Omental fat pad (tissue), 4 donors: ENCODE results near the gene SUPT3H. TPM values are rescaled to one million over a fixed set of nuclear protein-coding genes. Genes with fewer than 3 reads are reported as not detected.

Experiments
- ATAC-seq: fragments of 150-250 bp; one replicate; pipeline ENCODE4 v1.9.1; 2016; ENCODE audit warnings: mild to moderate bottlenecking, moderate library complexity; ENCODE audit not compliant: low FRiP score
- DNase-seq: peaks from one replicate; pipeline ENCODE4 v3.0.0-alpha.2; 2019; ENCODE audit warnings: low spot score
- CTCF ChIP-seq, 3 donors: fragments of 450-650 bp; IDR thresholded peaks; one replicate each; pipeline ENCODE4 v1.5.1; 2016 to 2017; ENCODE audit warnings: antibody characterized with exemption in 3 of 3, mild to moderate bottlenecking in 3 of 3, moderate library complexity in 2 of 3
- total RNA-seq, 4 donors: library from RNA; depleted of rRNA; stranded (reverse); fragments of >200 nt; gene quantifications; one replicate each; pipeline ENCODE4 v1.1.0, GENCODE V29; 2016

Gene SUPT3H
- 1 to 10 TPM; 2.2 to 8.4 (median 5.2) TPM for total RNA-seq

GRCh38 chr6:45377554-45378333 lies at the start of gene SUPT3H:
SUPT3H (minus strand) TSS chr6:45377934.
- TF ChIP-seq CTCF (IDR thresholded peaks at IDR 0.05): no peak
- peak; percentile 97 for ATAC-seq

DNA sequence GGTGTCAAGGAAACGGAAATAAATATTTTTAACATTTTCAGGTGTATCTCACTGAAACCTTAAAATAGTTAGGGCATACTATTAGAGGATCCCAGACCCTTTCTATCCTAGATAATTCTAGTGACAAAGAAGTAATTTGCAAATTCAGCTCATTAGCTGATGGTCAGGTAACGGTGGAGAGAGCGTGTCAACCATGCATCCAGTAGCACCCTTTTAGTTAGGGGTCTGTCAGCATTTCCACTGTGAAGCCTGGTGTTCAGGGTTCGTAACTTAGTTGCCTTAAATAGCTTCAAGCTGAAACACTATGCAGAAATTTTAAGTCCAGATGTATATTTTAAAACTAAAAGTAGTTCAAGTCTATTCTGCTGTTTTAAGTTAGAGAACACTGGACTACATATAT lies 48.5 kb upstream of the SUPT3H start:
- no peak for TF ChIP-seq CTCF (IDR thresholded peaks at IDR 0.05)
- DNase-seq (no peak), ATAC-seq (no peak)

More at GRCh38 chr6:45377554-45378333, at the start of gene SUPT3H:
- peak; percentile 64 for DNase-seq

- no peak for ATAC-seq
- TF ChIP-seq CTCF (IDR thresholded peaks at IDR 0.05): no peak
- no peak for DNase-seq
Measured at GRCh38 chr6:45424451-45424861, 46.7 kb upstream of the SUPT3H start.

DNA sequence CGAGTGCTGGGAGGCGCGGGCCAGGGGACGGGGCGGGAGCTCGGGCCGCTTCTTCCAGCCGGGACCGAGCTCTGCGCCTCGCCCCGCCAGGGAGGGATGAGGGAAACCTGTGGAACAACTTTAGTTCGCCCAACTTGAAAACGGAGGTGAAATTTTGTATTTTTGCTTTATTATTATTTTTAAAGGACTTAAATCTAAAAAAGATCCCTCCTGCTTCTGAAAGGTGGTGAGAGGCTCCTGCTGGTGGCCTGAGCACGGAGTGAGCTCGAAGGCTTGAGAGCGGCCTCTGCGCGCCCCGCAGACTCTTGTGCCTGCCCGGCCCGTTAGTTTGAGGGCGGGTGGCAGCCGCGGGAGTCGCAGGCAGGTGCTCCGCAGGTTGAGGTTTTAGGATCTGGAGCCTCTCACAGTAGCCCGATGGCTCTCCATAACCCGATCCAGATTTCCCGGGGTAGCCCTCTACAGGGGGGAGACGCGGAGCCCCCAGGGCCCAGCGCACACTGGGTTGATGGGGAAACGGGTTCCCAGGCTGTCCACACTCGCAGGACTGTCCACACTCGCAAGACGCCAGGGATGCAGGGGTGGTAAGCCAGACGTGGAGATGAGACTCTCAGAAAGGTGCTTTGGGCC lies 46.2 kb upstream of the SUPT3H start:
- TF ChIP-seq CTCF (IDR thresholded peaks at IDR 0.05): no peak
- ATAC-seq: no peak
- no peak for DNase-seq

DNA sequence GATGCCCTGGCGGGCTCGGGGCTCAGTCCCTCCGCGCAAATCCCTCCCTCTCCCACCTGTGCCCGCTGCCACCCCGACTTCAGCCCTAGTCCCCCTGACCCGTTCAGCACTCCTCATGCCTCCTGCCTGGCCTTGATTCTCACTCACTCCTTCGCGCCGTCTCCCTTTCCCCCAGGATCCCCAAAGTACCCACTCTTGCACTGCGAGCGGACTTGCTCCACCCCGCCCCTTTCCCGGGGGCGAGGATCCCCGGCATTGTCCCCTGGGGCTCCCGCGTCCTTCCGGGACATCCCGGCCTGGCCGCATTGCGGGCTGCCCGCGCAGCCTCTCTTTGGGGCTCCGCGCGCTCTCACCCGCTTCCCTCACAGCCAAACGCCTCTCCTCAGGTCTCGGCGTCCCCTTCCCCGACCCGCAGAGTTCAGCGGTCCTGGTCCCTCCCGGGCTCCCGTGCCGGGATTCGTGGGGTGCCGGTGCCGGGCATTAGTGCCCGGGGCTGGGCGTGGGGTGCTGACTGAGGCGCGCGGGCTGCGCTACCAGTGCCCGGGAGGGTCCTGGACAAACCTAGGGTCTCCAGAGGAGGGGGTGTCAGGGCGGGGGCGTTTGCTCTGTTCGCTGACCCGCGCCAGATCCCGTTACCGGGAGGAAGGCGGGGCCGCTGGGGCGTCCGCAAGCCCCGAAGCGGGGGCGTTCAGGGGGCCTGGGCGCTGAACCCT lies 45.5 kb upstream of the SUPT3H start:
- ATAC-seq: peak; percentile 23
- TF ChIP-seq CTCF (IDR thresholded peaks at IDR 0.05): no peak
- DNase-seq: no peak

DNA sequence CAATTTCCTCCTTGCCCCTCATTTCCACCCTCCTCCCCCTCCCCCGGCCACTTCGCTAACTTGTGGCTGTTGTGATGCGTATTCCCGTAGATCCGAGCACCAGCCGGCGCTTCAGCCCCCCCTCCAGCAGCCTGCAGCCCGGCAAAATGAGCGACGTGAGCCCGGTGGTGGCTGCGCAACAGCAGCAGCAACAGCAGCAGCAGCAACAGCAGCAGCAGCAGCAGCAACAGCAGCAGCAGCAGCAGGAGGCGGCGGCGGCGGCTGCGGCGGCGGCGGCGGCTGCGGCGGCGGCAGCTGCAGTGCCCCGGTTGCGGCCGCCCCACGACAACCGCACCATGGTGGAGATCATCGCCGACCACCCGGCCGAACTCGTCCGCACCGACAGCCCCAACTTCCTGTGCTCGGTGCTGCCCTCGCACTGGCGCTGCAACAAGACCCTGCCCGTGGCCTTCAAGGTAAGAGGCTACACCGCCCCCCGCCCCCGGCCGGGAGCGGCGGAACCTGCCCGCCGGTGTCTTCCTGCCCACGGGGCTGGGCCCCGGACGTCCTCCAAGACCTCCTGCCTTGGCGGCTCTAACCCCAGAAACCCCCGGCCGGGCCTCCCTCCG lies 44.9 kb upstream of the SUPT3H start:
- TF ChIP-seq CTCF (IDR thresholded peaks at IDR 0.05): no peak
- peak; percentile 22 for ATAC-seq

More for the DNA sequence above, 44.9 kb upstream of the SUPT3H start:
- no peak for DNase-seq
